Measurements from ENCODE around the gene SLC38A8. TPM values are rescaled to one million over a fixed set of nuclear protein-coding genes. Genes with fewer than 3 reads are reported as not detected.

SLC38A8 gene
- total and polyA plus RNA-seq, 2 donors (not counting 1 experiment from before 2014, with no cell fraction given) = not detected

DNA sequence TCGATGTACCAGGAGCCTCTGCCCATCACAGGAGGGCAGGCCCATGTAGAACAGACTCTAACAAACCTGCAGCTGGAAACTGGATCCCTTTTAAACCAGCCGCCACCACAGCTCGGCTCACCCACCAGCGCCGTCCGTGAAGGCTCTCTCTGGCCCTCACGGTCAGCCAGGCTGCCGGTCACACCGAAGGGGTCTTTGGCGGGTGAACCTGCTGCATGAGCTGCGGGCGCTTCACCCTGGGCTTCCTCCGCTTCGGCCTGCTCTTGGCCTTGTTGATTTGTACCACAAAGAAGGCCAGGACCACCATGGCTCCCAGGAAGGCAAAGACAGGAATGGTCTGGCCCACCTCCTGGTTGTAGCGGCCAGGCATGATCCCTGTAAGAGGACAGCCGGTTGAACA, 11.7 kb upstream of the SLC38A8 start:
- Histone ChIP-seq H3K27me3 (replicated peaks in 1 of 4; ENCODE audit: control extremely low read depth in 1 of 4, control insufficient read depth in 3 of 4, insufficient read depth in 4 of 4, low read length in 3 of 4) (no peaks in the 10 kb centered on the region), H3K79me2 (ENCODE audit: control insufficient read depth, insufficient read depth, low read length) (no peaks in the 10 kb centered on the region), H3K9ac (ENCODE audit: low read length) (no peak overlapping the region), H2AFZ (ENCODE audit: insufficient read depth, low read depth, low read length, poor library complexity, severe bottlenecking) (no peak overlapping the region), H3K4me3 (ENCODE audit: control extremely low read depth in 1 of 5, extremely low read depth in 1 of 5, insufficient read depth in 1 of 5, low read depth in 2 of 5, low read length in 4 of 5) (no peak overlapping the region), H3K4me1 (ENCODE audit: control insufficient read depth in 2 of 2, insufficient read depth in 2 of 2, low read length in 2 of 2) (no peaks in the 10 kb centered on the region), H4K20me1 (ENCODE audit: control insufficient read depth, insufficient read depth, low read length, poor library complexity, severe bottlenecking) (no peaks in the 10 kb centered on the region), H3K27ac (ENCODE audit: low read length in 2 of 2) (no peak overlapping the region), H3K4me2 (replicated peaks; ENCODE audit: low read depth, low read length, poor library complexity, severe bottlenecking) (no peak overlapping the region), H3K9me3 (ENCODE audit: control extremely low read depth in 1 of 3, control insufficient read depth in 2 of 3, insufficient read depth in 1 of 3, low read length in 2 of 3) (no peaks in the 10 kb centered on the region), H3K36me3 (replicated peaks in 1 of 2; ENCODE audit: control extremely low read depth in 1 of 2, control insufficient read depth in 1 of 2, extremely low read depth in 1 of 2, insufficient read depth in 2 of 2, low read length in 1 of 2) (peaks cover 9 to 81% of the 10 kb centered on the region in 2 experiments)
- DNase-seq (no peak), ATAC-seq (ENCODE audit: low read depth) (no peak)
- ChIA-PET CTCF (interaction anchor here (2.2 kb wide), 1 partner anchor 12 kb away, joined by 5 read pairs; no protein-coding TSS in a partner anchor), POLR2A (no interaction called here)
- no peaks in the 10 kb centered on the region for H3K27me3 Mint-ChIP-seq
- TF ChIP-seq EZH2 (IDR thresholded peaks at IDR 0.05; ENCODE audit: borderline replicate concordance, insufficient read depth, low read depth, low read length, poor library complexity, severe bottlenecking) = no peak
- TF ChIP-seq, protein P1, sequence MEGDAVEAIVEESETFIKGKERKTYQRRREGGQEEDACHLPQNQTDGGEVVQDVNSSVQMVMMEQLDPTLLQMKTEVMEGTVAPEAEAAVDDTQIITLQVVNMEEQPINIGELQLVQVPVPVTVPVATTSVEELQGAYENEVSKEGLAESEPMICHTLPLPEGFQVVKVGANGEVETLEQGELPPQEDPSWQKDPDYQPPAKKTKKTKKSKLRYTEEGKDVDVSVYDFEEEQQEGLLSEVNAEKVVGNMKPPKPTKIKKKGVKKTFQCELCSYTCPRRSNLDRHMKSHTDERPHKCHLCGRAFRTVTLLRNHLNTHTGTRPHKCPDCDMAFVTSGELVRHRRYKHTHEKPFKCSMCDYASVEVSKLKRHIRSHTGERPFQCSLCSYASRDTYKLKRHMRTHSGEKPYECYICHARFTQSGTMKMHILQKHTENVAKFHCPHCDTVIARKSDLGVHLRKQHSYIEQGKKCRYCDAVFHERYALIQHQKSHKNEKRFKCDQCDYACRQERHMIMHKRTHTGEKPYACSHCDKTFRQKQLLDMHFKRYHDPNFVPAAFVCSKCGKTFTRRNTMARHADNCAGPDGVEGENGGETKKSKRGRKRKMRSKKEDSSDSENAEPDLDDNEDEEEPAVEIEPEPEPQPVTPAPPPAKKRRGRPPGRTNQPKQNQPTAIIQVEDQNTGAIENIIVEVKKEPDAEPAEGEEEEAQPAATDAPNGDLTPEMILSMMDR (IDR thresholded peaks at IDR 0.05) = no peak
- H3K27ac Mint-ChIP-seq = no peak overlapping the region
- no peaks in the 10 kb centered on the region for H3K9me3 Mint-ChIP-seq (ENCODE audit: insufficient read depth)
- H3K4me1 Mint-ChIP-seq = no peaks in the 10 kb centered on the region
- intact Hi-C loops (cut with micrococcal nuclease) = no loop called here
- WGBS (ENCODE audit: insufficient coverage) = 97% methylated on average over 16 of the region's 16 CpGs
- no peak overlapping the region for H3K4me3 Mint-ChIP-seq

DNA sequence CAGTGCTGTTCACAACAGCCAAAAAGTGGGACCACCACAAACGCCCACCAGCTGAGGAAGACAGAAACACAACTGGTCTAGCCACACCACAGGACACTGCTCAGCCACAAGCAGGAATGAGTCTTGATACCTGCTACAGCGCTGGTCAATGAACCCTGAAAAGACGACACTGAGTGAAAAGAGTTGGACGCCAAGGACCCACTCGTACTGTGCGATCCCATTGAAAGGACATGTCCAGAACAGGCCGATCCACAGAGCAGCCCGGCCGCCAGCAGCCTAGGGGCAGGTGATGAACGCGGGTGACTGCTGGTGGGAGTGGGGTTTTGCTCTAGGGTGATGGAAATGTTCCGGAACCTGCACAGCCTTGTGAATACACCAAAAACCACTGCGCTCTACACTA, 10.6 kb upstream of the SLC38A8 start:
- H3K9ac ChIP-seq (ENCODE audit: low read length) = no peak overlapping the region
- H4K20me1 ChIP-seq (ENCODE audit: control insufficient read depth, insufficient read depth, low read length, poor library complexity, severe bottlenecking) = no peaks in the 10 kb centered on the region
- Mint-ChIP-seq H3K27me3 (no peaks in the 10 kb centered on the region), H3K4me3 (no peak overlapping the region), H3K27ac (no peak overlapping the region), H3K4me1 (no peaks in the 10 kb centered on the region), H3K9me3 (ENCODE audit: insufficient read depth) (no peaks in the 10 kb centered on the region)
- no peak overlapping the region for H3K4me3 ChIP-seq (ENCODE audit: control extremely low read depth in 1 of 5, extremely low read depth in 1 of 5, insufficient read depth in 1 of 5, low read depth in 2 of 5, low read length in 4 of 5)
- H3K27me3 ChIP-seq (replicated peaks in 1 of 4; ENCODE audit: control extremely low read depth in 1 of 4, control insufficient read depth in 3 of 4, insufficient read depth in 4 of 4, low read length in 3 of 4) = no peaks in the 10 kb centered on the region
- ChIA-PET CTCF (interaction anchor here (2.2 kb wide), 1 partner anchor 13 kb away, joined by 5 read pairs; no protein-coding TSS in a partner anchor), POLR2A (no interaction called here)
- TF ChIP-seq, protein P1 (IDR thresholded peaks at IDR 0.05) = no peak
- TF ChIP-seq EZH2 (IDR thresholded peaks at IDR 0.05; ENCODE audit: borderline replicate concordance, insufficient read depth, low read depth, low read length, poor library complexity, severe bottlenecking) = no peak
- H3K4me1 ChIP-seq (ENCODE audit: control insufficient read depth in 2 of 2, insufficient read depth in 2 of 2, low read length in 2 of 2) = no peaks in the 10 kb centered on the region
- no peak overlapping the region for H2AFZ ChIP-seq (ENCODE audit: insufficient read depth, low read depth, low read length, poor library complexity, severe bottlenecking)
- peaks cover 4 to 79% of the 10 kb centered on the region in 2 experiments for H3K36me3 ChIP-seq (replicated peaks in 1 of 2; ENCODE audit: control extremely low read depth in 1 of 2, control insufficient read depth in 1 of 2, extremely low read depth in 1 of 2, insufficient read depth in 2 of 2, low read length in 1 of 2)
- H3K79me2 ChIP-seq (ENCODE audit: control insufficient read depth, insufficient read depth, low read length) = no peaks in the 10 kb centered on the region
- WGBS (ENCODE audit: insufficient coverage) = 98% methylated on average over 9 of the region's 13 CpGs
- H3K9me3 ChIP-seq (ENCODE audit: control extremely low read depth in 1 of 3, control insufficient read depth in 2 of 3, insufficient read depth in 1 of 3, low read length in 2 of 3) = no peaks in the 10 kb centered on the region
- H3K4me2 ChIP-seq (replicated peaks; ENCODE audit: low read depth, low read length, poor library complexity, severe bottlenecking) = no peak overlapping the region
- no peak overlapping the region for H3K27ac ChIP-seq (ENCODE audit: low read length in 2 of 2)
- intact Hi-C loops (cut with micrococcal nuclease) = no loop called here
- ATAC-seq (ENCODE audit: low read depth) = no peak
- no peak for DNase-seq
